Stimulated activated naive CD8-positive, alpha-beta T cell treated with anti-CD3 and anti-CD28 coated beads, Interleukin-15, Interleukin-2, amounts not matched to agents 100 ng/mL and 50 ng/mL, for 24 hours (primary cell): ENCODE data around the gene THSD4.

Experiments
- H3K27ac Mint-ChIP-seq: one replicate; pipeline ENCODE4 v1.8.0; 2021; ENCODE audit warnings: mild to moderate bottlenecking, mixed read lengths
- H3K27me3 Mint-ChIP-seq: one replicate; pipeline ENCODE4 v1.8.0; 2021; ENCODE audit warnings: mixed read lengths
- H3K36me3 Mint-ChIP-seq: one replicate; pipeline ENCODE4 v1.8.0; 2021; ENCODE audit warnings: low read depth, mixed read lengths
- H3K4me1 Mint-ChIP-seq: one replicate; pipeline ENCODE4 v1.8.0; 2021; ENCODE audit warnings: low read depth, mixed read lengths
- H3K4me3 Mint-ChIP-seq: one replicate; pipeline ENCODE4 v1.8.0; 2021; ENCODE audit warnings: mild to moderate bottlenecking, mixed read lengths
- H3K9me3 Mint-ChIP-seq: one replicate; pipeline ENCODE4 v1.8.0; 2021; ENCODE audit warnings: mixed read lengths

The THSD4 gene

GRCh38 chr15:71089801-71090200 lies 25.5 kb upstream of the THSD4 start:
- Mint-ChIP-seq H3K4me1 (no peaks in the 10 kb centered on the region), H3K4me3 (no peak overlapping the region), H3K36me3 (no peaks in the 10 kb centered on the region), H3K9me3 (no peaks in the 10 kb centered on the region), H3K27me3 (peaks cover 24% of the 10 kb centered on the region), H3K27ac (no peak overlapping the region)

DNA sequence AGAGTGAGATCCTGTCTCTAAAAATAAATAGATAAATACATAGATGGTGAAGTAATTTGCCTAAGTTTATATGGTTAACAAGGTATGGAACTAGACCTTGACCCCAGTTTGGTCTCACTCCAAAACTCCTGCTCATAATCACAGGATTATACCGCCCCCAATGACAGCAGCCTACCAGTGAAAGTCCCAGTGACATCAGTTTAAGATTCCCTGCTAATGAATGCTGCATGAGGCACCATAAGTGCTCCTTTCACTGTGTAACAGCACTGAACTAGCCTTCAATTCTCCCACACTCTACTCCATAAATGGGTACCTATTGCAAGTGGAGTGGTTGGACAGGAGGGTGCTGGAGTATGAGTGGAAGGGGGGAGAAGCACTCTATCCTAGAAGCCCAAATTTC lies 23.7 kb upstream of the THSD4 start:
- Mint-ChIP-seq H3K9me3 (no peaks in the 10 kb centered on the region), H3K27me3 (peaks cover 18% of the 10 kb centered on the region), H3K4me3 (no peak overlapping the region), H3K27ac (no peak overlapping the region), H3K4me1 (no peaks in the 10 kb centered on the region), H3K36me3 (no peaks in the 10 kb centered on the region)

GRCh38 chr15:71092056-71092600 lies 23.1 kb upstream of the THSD4 start:
- H3K27me3 Mint-ChIP-seq, result peaks cover 15% of the 10 kb centered on the region
- H3K27ac Mint-ChIP-seq, result no peak overlapping the region
- H3K4me3 Mint-ChIP-seq, result no peak overlapping the region
- no peaks in the 10 kb centered on the region for H3K4me1 Mint-ChIP-seq
- H3K36me3 Mint-ChIP-seq, result no peaks in the 10 kb centered on the region
- H3K9me3 Mint-ChIP-seq, result no peaks in the 10 kb centered on the region

GRCh38 chr15:71093054-71094024 lies 21.9 kb upstream of the THSD4 start:
- no peaks in the 10 kb centered on the region for H3K9me3 Mint-ChIP-seq
- no peaks in the 10 kb centered on the region for H3K36me3 Mint-ChIP-seq
- H3K4me3 Mint-ChIP-seq, result no peak overlapping the region
- H3K27ac Mint-ChIP-seq, result no peak overlapping the region
- peaks cover 12% of the 10 kb centered on the region for H3K27me3 Mint-ChIP-seq
- H3K4me1 Mint-ChIP-seq, result no peaks in the 10 kb centered on the region

GRCh38 chr15:71094137-71094536 lies 21.1 kb upstream of the THSD4 start:
- Mint-ChIP-seq H3K36me3 (no peaks in the 10 kb centered on the region), H3K4me1 (no peaks in the 10 kb centered on the region), H3K27ac (no peak overlapping the region), H3K27me3 (peaks cover 7% of the 10 kb centered on the region), H3K9me3 (no peaks in the 10 kb centered on the region), H3K4me3 (no peak overlapping the region)

DNA sequence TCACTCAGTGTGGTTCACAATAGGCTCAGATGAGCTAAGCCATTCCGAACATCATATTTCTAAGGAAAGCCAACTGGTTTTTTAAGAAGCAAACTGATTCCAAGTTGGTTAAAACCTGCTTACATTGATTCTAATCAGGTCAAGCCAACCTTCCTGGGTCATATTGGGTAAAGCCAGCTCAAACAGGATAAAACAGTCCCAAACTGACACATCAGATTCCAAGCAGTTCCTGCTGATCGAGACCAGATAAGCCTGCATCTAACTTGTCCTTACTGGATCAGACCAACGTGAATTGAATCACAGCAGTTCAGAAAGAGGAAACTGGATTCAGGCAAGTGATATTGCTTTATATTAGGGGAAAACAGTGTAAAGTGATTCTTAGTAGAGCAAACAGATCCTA lies 18.6 kb upstream of the THSD4 start:
- no peaks in the 10 kb centered on the region for H3K9me3 Mint-ChIP-seq
- no peaks in the 10 kb centered on the region for H3K4me1 Mint-ChIP-seq
- H3K27me3 Mint-ChIP-seq, result no peaks in the 10 kb centered on the region
- no peak overlapping the region for H3K27ac Mint-ChIP-seq
- no peak overlapping the region for H3K4me3 Mint-ChIP-seq
- no peaks in the 10 kb centered on the region for H3K36me3 Mint-ChIP-seq

GRCh38 chr15:71097890-71098289 lies 17.4 kb upstream of the THSD4 start:
- Mint-ChIP-seq H3K4me1 (no peaks in the 10 kb centered on the region), H3K9me3 (no peaks in the 10 kb centered on the region), H3K27me3 (no peaks in the 10 kb centered on the region), H3K27ac (no peak overlapping the region), H3K4me3 (no peak overlapping the region), H3K36me3 (no peaks in the 10 kb centered on the region)

GRCh38 chr15:71098920-71099319 lies 16.4 kb upstream of the THSD4 start:
- Mint-ChIP-seq H3K4me1 (no peaks in the 10 kb centered on the region), H3K4me3 (no peak overlapping the region), H3K27me3 (peaks cover 3% of the 10 kb centered on the region), H3K9me3 (no peaks in the 10 kb centered on the region), H3K27ac (no peak overlapping the region), H3K36me3 (no peaks in the 10 kb centered on the region)

DNA sequence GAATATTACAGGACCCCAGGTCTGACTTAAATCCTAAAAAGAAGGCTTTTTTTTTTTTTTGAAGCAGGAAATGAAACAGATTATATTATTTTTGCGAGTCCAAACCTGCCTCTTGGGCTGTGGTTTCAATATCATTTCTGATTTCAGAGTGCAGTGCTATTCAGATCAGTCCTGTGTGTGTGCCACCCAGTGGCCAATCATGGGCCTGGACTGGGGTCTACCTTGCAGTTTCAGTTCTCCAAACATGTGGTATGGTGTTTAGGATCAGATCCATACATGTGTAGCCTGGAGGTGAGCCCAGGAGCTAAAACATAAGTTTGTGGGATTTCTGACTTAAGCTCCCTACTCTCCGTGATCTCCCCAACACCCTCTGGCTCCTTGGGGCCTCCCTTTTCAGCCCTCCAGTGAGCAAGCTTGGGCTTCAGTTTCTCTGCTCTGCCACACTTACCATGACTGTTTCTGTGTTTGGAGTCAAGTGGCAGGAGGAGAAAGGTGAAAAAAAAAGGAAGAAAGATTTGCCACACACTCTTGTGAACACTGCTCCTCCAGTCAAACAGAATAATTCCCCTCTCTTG lies 12.1 kb upstream of the THSD4 start:
- Mint-ChIP-seq H3K27me3 (peaks cover 8% of the 10 kb centered on the region), H3K9me3 (no peaks in the 10 kb centered on the region), H3K4me1 (peaks cover 4% of the 10 kb centered on the region)

DNA sequence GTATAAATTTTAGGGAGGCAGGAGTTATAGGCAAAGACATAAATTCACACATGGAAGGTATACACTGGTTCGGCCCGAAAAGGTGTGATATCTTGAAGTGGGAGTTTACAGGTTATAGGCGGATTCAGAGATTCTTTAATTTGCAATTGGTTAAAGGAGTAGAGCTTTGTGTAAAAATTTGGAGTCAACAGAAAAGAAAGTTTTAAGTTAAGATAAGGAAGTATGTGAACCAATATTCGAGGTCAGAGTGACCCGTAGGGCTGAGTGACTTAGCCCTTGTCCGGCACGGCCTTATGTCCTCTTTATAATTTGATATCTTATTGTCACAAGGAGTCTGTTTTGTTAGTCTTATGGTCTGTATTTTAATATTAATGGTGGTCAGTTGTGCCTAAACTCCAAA lies 10.6 kb upstream of the THSD4 start:
- Mint-ChIP-seq H3K27me3 (peaks cover 8% of the 10 kb centered on the region), H3K27ac (no peak overlapping the region), H3K4me1 (peaks cover 4% of the 10 kb centered on the region), H3K9me3 (no peaks in the 10 kb centered on the region), H3K36me3 (no peaks in the 10 kb centered on the region), H3K4me3 (no peak overlapping the region)

More for the DNA sequence above, 12.1 kb upstream of the THSD4 start:
- Mint-ChIP-seq H3K27ac (no peak overlapping the region), H3K36me3 (no peaks in the 10 kb centered on the region), H3K4me3 (no peak overlapping the region)

- peaks cover 8% of the 10 kb centered on the region for H3K27me3 Mint-ChIP-seq
- no peaks in the 10 kb centered on the region for H3K36me3 Mint-ChIP-seq
- no peak overlapping the region for H3K27ac Mint-ChIP-seq
- peaks cover 4% of the 10 kb centered on the region for H3K4me1 Mint-ChIP-seq
- H3K4me3 Mint-ChIP-seq, result no peak overlapping the region
- H3K9me3 Mint-ChIP-seq, result no peaks in the 10 kb centered on the region
These were observed 9.8 kb upstream of the THSD4 start for GRCh38 chr15:71105444-71105843.

DNA sequence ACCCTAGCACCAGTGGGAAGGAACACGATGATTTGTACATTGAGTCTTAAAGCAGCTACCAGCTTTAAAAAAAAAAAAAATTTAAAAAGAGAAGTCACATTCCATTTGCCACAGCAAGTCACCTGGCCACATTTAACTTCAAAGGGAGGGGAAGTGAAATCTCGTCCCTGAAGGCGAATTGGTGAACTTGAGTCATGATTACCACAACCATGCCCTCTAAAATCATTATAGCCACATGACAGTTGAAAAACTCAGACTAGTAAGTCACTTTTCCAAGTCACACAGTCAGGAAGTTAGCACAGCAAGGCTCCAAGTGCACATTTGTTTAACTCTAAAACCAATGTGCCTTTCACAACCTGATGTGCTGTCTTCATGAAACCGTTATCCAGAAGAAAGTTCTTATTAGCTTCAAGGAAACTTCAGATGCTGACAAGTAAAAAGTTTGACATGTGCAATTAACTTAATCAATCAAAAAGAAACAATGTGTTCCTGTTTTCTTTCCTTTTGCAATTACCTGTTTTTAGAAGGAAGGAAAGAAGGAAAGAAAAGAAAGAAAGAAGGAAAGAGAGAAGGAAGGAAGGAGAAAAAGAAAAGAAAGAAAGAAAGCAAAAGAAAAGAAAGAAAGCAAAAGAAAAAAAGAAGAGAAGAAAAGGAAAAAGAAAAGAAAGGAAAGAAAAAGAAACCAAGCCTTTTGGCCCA lies 8.3 kb upstream of the THSD4 start:
- Mint-ChIP-seq H3K27ac (no peak overlapping the region), H3K27me3 (peaks cover 8% of the 10 kb centered on the region), H3K4me3 (no peak overlapping the region), H3K36me3 (no peaks in the 10 kb centered on the region), H3K9me3 (no peaks in the 10 kb centered on the region), H3K4me1 (peaks cover 4% of the 10 kb centered on the region)

DNA sequence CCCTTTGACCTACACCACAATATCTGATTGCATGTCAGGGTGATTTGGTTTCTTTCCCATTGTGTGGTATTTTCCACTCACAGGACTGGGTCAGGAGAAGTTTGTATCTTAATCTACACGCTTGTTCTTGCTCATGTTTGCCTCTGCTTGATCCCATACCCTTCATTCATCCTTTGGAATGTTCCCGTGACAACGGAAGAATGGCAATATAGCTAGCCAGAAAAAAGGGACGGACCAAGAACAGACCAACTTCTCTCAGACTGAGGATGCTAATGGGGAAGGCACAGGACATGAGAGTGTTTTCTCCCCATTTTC lies 7.8 kb upstream of the THSD4 start:
- no peak overlapping the region for H3K4me3 Mint-ChIP-seq
- peaks cover 8% of the 10 kb centered on the region for H3K27me3 Mint-ChIP-seq
- no peaks in the 10 kb centered on the region for H3K36me3 Mint-ChIP-seq
- H3K9me3 Mint-ChIP-seq, result no peaks in the 10 kb centered on the region
- H3K27ac Mint-ChIP-seq, result no peak overlapping the region
- peaks cover 4% of the 10 kb centered on the region for H3K4me1 Mint-ChIP-seq

GRCh38 chr15:71109130-71109529 lies 6.1 kb upstream of the THSD4 start:
- no peaks in the 10 kb centered on the region for H3K36me3 Mint-ChIP-seq
- no peak overlapping the region for H3K27ac Mint-ChIP-seq
- peaks cover 13% of the 10 kb centered on the region for H3K27me3 Mint-ChIP-seq
- H3K9me3 Mint-ChIP-seq, result no peaks in the 10 kb centered on the region
- peaks cover 4% of the 10 kb centered on the region for H3K4me1 Mint-ChIP-seq
- H3K4me3 Mint-ChIP-seq, result no peak overlapping the region

DNA sequence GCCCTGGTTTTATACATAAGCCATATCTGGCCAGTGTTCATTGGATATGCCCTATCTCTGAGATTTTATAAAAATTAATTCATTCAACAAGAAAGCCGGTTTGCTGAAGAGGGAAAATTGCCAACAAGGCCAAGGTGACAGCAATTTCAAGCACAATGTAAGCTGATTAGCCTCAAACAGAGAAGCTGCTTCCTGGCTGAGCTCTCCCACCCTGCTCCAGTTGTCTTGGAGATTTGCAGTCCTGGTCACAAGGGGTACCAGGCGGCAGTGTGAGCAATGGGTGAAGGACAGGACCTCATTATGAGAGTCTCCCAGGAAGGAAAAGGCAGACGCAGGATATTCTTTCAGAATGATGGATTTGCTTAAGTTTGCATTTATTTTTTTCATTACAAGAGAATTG lies 5.4 kb upstream of the THSD4 start:
- Mint-ChIP-seq H3K36me3 (no peaks in the 10 kb centered on the region), H3K4me1 (peaks cover 4% of the 10 kb centered on the region), H3K27me3 (peaks cover 20% of the 10 kb centered on the region), H3K9me3 (no peaks in the 10 kb centered on the region), H3K27ac (no peak overlapping the region), H3K4me3 (no peak overlapping the region)
